Stimulated activated CD4-positive, alpha-beta T cell treated with anti-CD3 and anti-CD28 coated beads, Interleukin-1b, Interleukin-23, amount 100 ng/mL, for 24 hours (primary cell): ENCODE data around the gene ZCCHC14.
"Not testable (repeated sequence)": the region's sequence is repeated elsewhere in the genome, so short reads cannot be mapped to it uniquely, and the experiment has no call there.

ENCODE experiments used
- DNase-seq, 4 experiments: peaks; one replicate each; pipeline ENCODE4 v3.0.0-alpha.2; 2020; ENCODE audit warnings: low read depth in 4 of 4, low spot score in 1 of 4

Gene ZCCHC14

GRCh38 chr16:87411375-87412271 is 81.2 kb downstream of the ZCCHC14 start:
- no peak for DNase-seq

- no peak for DNase-seq
Measured at GRCh38 chr16:87410968-87411367, 81.9 kb downstream of the ZCCHC14 start.

- no peak for DNase-seq
Measured at GRCh38 chr16:87410530-87410929, 82.3 kb downstream of the ZCCHC14 start.

- DNase-seq = no peak
Measured at GRCh38 chr16:87409781-87410180, 83.0 kb downstream of the ZCCHC14 start.

GRCh38 chr16:87409153-87409552 is 83.7 kb downstream of the ZCCHC14 start:
- DNase-seq = no peak

- no peak for DNase-seq
Measured at GRCh38 chr16:87407511-87408112, 85.2 kb downstream of the ZCCHC14 start.

GRCh38 chr16:87406495-87407088 is 86.2 kb downstream of the ZCCHC14 start:
- DNase-seq = no peak

- DNase-seq = no peak
Measured at GRCh38 chr16:87404764-87405625, 87.8 kb downstream of the ZCCHC14 start.

- DNase-seq = no peak
Measured at GRCh38 chr16:87395181-87395842, 97.5 kb downstream of the ZCCHC14 start.

GRCh38 chr16:87393680-87394055 is 99.2 kb downstream of the ZCCHC14 start:
- DNase-seq = no peak

GRCh38 chr16:87392821-87393679 is 99.8 kb downstream of the ZCCHC14 start:
- DNase-seq = peak in 2 of 4 experiments; percentile 18 to 28

- DNase-seq = peak; percentile 92 to 98 (median 94)
Measured at GRCh38 chr16:87391950-87392820, 100.6 kb downstream of the ZCCHC14 start, which contains the start of gene MAP1LC3B. Gene MAP1LC3B, plus strand, starts transcription at chr16:87392336. Its CDS starts 92 bp downstream, at chr16:87392428.

GRCh38 chr16:87391324-87391949 is 101.4 kb downstream of the ZCCHC14 start:
- DNase-seq = no peak

- DNase-seq = no peak
Measured at GRCh38 chr16:87390641-87391323, 102.0 kb downstream of the ZCCHC14 start.

- DNase-seq = not testable (repeated sequence)
Measured at GRCh38 chr16:87389914-87390313, 102.9 kb downstream of the ZCCHC14 start.

- DNase-seq = no peak
Measured at GRCh38 chr16:87389245-87389644, 103.6 kb downstream of the ZCCHC14 start.

- DNase-seq = no peak
Measured at GRCh38 chr16:87388818-87389134, 104.0 kb downstream of the ZCCHC14 start.
